Neural cell (in vitro differentiated cells): Measurements from ENCODE around the gene ANKRD40. TPM values are rescaled to one million over a fixed set of nuclear protein-coding genes. Genes with fewer than 3 reads are reported as not detected.

Experiments used
- H2AFZ ChIP-seq: fragments of 200-600, 300-800 bp; sonication (generic), shearing (Covaris generic); 2 replicates; pipeline ENCODE4 v1.6.0; 2014; ENCODE audit warnings: low read depth, mild to moderate bottlenecking, antibody characterized with exemption, low read length, moderate library complexity
- H3F3A ChIP-seq: fragments of 200-600 bp; shearing (Covaris generic); 2 replicates; pipeline ENCODE4 v1.6.1; 2016; ENCODE audit warnings: mild to moderate bottlenecking, moderate library complexity, mixed read lengths, antibody characterized with exemption, low read length; ENCODE audit not compliant: insufficient read depth, poor library complexity, severe bottlenecking
- H3K27ac ChIP-seq: fragments of 200-600, 300-800 bp; sonication (generic), shearing (Covaris generic); 2 replicates; pipeline ENCODE4 v1.5.1; 2014; ENCODE audit warnings: mild to moderate bottlenecking, low read length, moderate library complexity
- H3K27me3 ChIP-seq: fragments of 300-800, 200-600 bp; sonication (generic), shearing (Covaris generic); 2 replicates; pipeline ENCODE4 v1.6.0; 2014; ENCODE audit warnings: mild to moderate bottlenecking, low read depth, low read length, moderate library complexity; ENCODE audit not compliant: insufficient read depth
- H3K36me3 ChIP-seq: fragments of 300-800, 200-600 bp; sonication (generic), shearing (Covaris generic); 2 replicates; pipeline ENCODE4 v1.5.1; 2014; ENCODE audit warnings: mild to moderate bottlenecking, antibody characterized with exemption, low read length, moderate library complexity; ENCODE audit not compliant: insufficient read depth
- H3K4me2 ChIP-seq: fragments of 300-800, 200-600 bp; sonication (generic), shearing (Covaris generic); 2 replicates; pipeline ENCODE4 v1.6.0; 2014; ENCODE audit warnings: mild to moderate bottlenecking, low read length
- H3K4me3 ChIP-seq: fragments of 300-800, 200-600 bp; sonication (generic), shearing (Covaris generic); 2 replicates; pipeline ENCODE4 v1.5.1; 2014; ENCODE audit warnings: mild to moderate bottlenecking, low read length, moderate library complexity
- H3K79me2 ChIP-seq: fragments of 200-600 bp; shearing (Covaris generic); replicated peaks from 2 replicates; pipeline ENCODE4 v1.6.0; 2014; ENCODE audit warnings: mild to moderate bottlenecking, low read length, moderate library complexity; ENCODE audit not compliant: insufficient read depth
- H3K9ac ChIP-seq: fragments of 300-800, 200-600 bp; sonication (generic), shearing (Covaris generic); 2 replicates; pipeline ENCODE4 v1.6.1; 2016; ENCODE audit warnings: mild to moderate bottlenecking, low read length, mixed read lengths
- H3K9me2 ChIP-seq: fragments of 200-600 bp; shearing (Covaris generic); 2 replicates; pipeline ENCODE4 v1.6.1; 2016; ENCODE audit warnings: mild to moderate bottlenecking, low read length, mixed read lengths; ENCODE audit not compliant: insufficient read depth
- H3K9me3 ChIP-seq: fragments of 200-600, 300-800 bp; sonication (generic), shearing (Covaris generic); 2 replicates; pipeline ENCODE4 v1.6.1; 2016; ENCODE audit warnings: mild to moderate bottlenecking, mixed run types, low read length, moderate library complexity, mixed read lengths
- H4K20me1 ChIP-seq: fragments of 200-600 bp; shearing (Covaris generic); 2 replicates; pipeline ENCODE4 v1.6.1; 2016; ENCODE audit warnings: mild to moderate bottlenecking, mixed run types; ENCODE audit not compliant: insufficient read depth
- EP300 ChIP-seq: fragments of 450-650 bp; conservative IDR thresholded peaks from 2 replicates; pipeline ENCODE4 v1.6.1; 2014; ENCODE audit warnings: antibody characterized with exemption, mild to moderate bottlenecking, moderate library complexity; ENCODE audit not compliant: poor library complexity, severe bottlenecking
- EZH2 ChIP-seq: fragments of 200-600, 300-800 bp; shearing (Covaris generic), sonication (generic); IDR thresholded peaks from 2 replicates; pipeline ENCODE4 v1.6.1; 2014; ENCODE audit warnings: antibody characterized with exemption, low read length, borderline replicate concordance, mild to moderate bottlenecking; ENCODE audit not compliant: insufficient read depth, poor library complexity, severe bottlenecking
- MXI1 ChIP-seq: fragments of 450-650 bp; conservative IDR thresholded peaks from 2 replicates; pipeline ENCODE4 v1.6.1; 2014; ENCODE audit warnings: antibody characterized with exemption, mild to moderate bottlenecking; ENCODE audit not compliant: poor library complexity, severe bottlenecking
- POLR2AphosphoS5 ChIP-seq: IDR thresholded peaks from 2 replicates; pipeline ENCODE4 v1.6.1; 2012
- RAD21 ChIP-seq: fragments of 450-650 bp; conservative IDR thresholded peaks from 2 replicates; pipeline ENCODE4 v1.6.1; 2014; ENCODE audit warnings: antibody characterized with exemption, mild to moderate bottlenecking, moderate library complexity
- SMC3 ChIP-seq: fragments of 450-650 bp; conservative IDR thresholded peaks from 2 replicates; pipeline ENCODE4 v1.6.1; 2014; ENCODE audit warnings: antibody characterized with exemption, mild to moderate bottlenecking, moderate library complexity; ENCODE audit not compliant: poor library complexity
- TAF1 ChIP-seq: IDR thresholded peaks from 2 replicates; pipeline ENCODE4 v1.6.1; 2012; ENCODE audit warnings: low read depth
- polyA plus RNA-seq: library from polyadenylated mRNA; depleted of rRNA; stranded (reverse); fragments of >200 nt; gene quantifications from 2 replicates; pipeline ENCODE4 v1.2.3, GENCODE V29; 2014
- TF ChIP-seq, protein P1 (sequence below): IDR thresholded peaks from 2 replicates; pipeline ENCODE4 v1.6.1; 2012; ENCODE audit warnings: borderline replicate concordance
- TF ChIP-seq, protein P2 (sequence below): fragments of 450-650 bp; IDR thresholded peaks from 2 replicates; pipeline ENCODE4 v1.5.1; 2014; ENCODE audit warnings: antibody characterized with exemption, mild to moderate bottlenecking, moderate library complexity; ENCODE audit not compliant: poor library complexity, severe bottlenecking

The ANKRD40 gene
- polyA plus RNA-seq, 1 donor from 2014 or later, result 15.2 TPM

DNA sequence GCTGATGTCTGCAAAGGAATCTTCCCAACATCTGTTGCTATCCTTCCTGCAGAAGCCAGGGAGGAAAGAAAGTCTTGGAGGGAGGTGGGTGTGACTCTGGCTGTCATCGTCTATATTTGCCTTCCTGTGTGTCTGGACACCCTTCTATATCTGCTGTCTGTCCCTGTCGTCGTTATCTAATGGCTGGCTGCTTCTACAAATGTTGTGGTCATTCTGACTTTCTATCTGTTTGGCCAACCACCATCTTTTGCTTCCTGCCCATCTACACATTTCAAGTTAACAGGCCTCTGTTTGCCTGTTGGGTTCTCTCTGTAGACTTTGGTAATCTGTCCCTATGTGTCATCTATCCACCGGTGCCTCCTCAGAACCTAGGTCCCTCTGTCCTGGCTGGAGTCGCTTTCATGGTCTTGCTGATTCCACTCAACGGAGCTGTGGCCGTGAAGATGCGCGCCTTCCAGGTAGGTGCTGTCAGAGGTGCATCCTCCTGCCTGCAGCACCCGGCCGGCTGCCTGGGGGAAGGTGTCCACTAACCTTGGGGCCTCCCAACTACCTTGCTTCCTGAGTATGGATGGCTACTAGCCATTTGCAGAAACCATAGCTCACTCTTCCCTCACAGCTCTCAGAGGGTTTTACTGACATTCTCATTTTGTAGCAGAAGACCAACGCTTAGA, 42.8 kb downstream of the ANKRD40 start:
- H3K27ac ChIP-seq, result no peak overlapping the region
- no peak overlapping the region for H3K9ac ChIP-seq
- H3K79me2 ChIP-seq, result no peaks in the 10 kb centered on the region
- TF ChIP-seq RAD21, result no peak
- no peaks in the 10 kb centered on the region for H3K36me3 ChIP-seq
- H3K4me2 ChIP-seq, result no peak overlapping the region
- H3F3A ChIP-seq, result no peaks in the 10 kb centered on the region
- H4K20me1 ChIP-seq, result no peaks in the 10 kb centered on the region
- H3K4me3 ChIP-seq, result no peak overlapping the region
- no peaks in the 10 kb centered on the region for H3K9me2 ChIP-seq
- no peaks in the 10 kb centered on the region for H3K9me3 ChIP-seq
- no peak overlapping the region for H2AFZ ChIP-seq
- H3K27me3 ChIP-seq, result no peaks in the 10 kb centered on the region

DNA sequence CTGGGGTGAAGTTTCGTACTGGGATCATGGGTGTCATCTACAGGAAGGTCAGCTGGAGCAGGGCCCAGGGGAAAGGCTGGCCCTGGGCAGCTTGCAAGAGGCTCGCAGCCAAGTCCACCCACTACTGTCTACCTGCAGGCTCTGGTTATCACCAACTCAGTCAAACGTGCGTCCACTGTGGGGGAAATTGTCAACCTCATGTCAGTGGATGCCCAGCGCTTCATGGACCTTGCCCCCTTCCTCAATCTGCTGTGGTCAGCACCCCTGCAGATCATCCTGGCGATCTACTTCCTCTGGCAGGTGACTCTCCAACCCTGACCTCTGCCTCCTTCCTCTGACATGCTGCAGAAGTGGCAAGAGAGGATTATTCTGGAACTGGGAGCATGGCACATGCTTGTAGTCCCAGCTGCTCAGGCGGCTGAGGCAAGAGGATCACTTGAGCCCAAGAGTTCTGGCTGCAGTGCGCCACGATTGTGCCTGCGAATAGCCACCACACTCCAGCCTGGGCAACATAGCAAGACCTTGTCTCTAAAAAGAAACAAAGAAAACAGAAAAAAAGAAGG, 43.8 kb downstream of the ANKRD40 start:
- H3K36me3 ChIP-seq, result no peaks in the 10 kb centered on the region
- no peak overlapping the region for H3K4me3 ChIP-seq
- no peak for TF ChIP-seq POLR2AphosphoS5
- TF ChIP-seq, protein P1, sequence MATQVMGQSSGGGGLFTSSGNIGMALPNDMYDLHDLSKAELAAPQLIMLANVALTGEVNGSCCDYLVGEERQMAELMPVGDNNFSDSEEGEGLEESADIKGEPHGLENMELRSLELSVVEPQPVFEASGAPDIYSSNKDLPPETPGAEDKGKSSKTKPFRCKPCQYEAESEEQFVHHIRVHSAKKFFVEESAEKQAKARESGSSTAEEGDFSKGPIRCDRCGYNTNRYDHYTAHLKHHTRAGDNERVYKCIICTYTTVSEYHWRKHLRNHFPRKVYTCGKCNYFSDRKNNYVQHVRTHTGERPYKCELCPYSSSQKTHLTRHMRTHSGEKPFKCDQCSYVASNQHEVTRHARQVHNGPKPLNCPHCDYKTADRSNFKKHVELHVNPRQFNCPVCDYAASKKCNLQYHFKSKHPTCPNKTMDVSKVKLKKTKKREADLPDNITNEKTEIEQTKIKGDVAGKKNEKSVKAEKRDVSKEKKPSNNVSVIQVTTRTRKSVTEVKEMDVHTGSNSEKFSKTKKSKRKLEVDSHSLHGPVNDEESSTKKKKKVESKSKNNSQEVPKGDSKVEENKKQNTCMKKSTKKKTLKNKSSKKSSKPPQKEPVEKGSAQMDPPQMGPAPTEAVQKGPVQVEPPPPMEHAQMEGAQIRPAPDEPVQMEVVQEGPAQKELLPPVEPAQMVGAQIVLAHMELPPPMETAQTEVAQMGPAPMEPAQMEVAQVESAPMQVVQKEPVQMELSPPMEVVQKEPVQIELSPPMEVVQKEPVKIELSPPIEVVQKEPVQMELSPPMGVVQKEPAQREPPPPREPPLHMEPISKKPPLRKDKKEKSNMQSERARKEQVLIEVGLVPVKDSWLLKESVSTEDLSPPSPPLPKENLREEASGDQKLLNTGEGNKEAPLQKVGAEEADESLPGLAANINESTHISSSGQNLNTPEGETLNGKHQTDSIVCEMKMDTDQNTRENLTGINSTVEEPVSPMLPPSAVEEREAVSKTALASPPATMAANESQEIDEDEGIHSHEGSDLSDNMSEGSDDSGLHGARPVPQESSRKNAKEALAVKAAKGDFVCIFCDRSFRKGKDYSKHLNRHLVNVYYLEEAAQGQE, result no peak
- TF ChIP-seq TAF1, result no peak
- TF ChIP-seq, protein P2, sequence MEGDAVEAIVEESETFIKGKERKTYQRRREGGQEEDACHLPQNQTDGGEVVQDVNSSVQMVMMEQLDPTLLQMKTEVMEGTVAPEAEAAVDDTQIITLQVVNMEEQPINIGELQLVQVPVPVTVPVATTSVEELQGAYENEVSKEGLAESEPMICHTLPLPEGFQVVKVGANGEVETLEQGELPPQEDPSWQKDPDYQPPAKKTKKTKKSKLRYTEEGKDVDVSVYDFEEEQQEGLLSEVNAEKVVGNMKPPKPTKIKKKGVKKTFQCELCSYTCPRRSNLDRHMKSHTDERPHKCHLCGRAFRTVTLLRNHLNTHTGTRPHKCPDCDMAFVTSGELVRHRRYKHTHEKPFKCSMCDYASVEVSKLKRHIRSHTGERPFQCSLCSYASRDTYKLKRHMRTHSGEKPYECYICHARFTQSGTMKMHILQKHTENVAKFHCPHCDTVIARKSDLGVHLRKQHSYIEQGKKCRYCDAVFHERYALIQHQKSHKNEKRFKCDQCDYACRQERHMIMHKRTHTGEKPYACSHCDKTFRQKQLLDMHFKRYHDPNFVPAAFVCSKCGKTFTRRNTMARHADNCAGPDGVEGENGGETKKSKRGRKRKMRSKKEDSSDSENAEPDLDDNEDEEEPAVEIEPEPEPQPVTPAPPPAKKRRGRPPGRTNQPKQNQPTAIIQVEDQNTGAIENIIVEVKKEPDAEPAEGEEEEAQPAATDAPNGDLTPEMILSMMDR, result no peak
- no peak for TF ChIP-seq RAD21
- no peak for TF ChIP-seq SMC3
- TF ChIP-seq EP300, result no peak
- H2AFZ ChIP-seq, result no peak overlapping the region
- no peaks in the 10 kb centered on the region for H3K79me2 ChIP-seq
- no peak overlapping the region for H3K4me2 ChIP-seq
- H4K20me1 ChIP-seq, result no peaks in the 10 kb centered on the region
- H3K27ac ChIP-seq, result no peak overlapping the region
- H3K9ac ChIP-seq, result no peak overlapping the region
- no peaks in the 10 kb centered on the region for H3K9me2 ChIP-seq
- no peaks in the 10 kb centered on the region for H3F3A ChIP-seq
- no peaks in the 10 kb centered on the region for H3K27me3 ChIP-seq
- H3K9me3 ChIP-seq, result no peaks in the 10 kb centered on the region

DNA sequence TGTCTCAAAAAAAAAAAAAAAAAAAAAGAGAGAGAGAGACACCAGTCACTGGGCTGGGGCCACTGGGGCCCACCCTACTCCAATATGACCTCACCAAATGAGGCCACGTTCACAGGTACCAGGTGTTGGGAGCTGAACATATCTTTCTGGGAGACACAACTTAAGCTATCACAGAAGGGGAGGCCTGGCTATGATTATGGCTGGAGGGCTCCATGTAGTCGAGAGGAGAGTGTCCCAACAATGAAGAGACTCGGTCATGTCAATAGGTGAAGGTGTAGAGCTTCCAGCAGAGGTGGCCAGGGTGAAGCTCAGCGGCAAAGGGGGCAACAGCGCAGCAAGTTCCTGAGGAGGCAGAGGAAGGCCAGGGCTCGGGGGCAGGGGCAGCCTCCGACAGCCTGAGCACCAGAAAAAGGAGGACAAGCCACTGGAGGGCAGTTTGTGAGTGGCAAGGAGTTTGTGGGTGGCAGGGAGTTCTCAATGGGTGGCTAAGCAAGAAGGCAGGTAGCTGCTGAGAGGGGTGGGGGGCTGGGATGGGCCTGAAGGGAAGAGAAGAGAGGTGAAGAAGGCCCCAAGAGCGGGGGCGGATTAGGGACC, 45.0 kb downstream of the ANKRD40 start:
- H3K4me2 ChIP-seq, result no peak overlapping the region
- no peak overlapping the region for H3K4me3 ChIP-seq
- no peaks in the 10 kb centered on the region for H3K9me3 ChIP-seq

More for the DNA sequence above, 45.0 kb downstream of the ANKRD40 start:
- H3K27me3 ChIP-seq, result no peaks in the 10 kb centered on the region
- TF ChIP-seq MXI1 (no peak), POLR2AphosphoS5 (no peak), TAF1 (no peak), EZH2 (no peak), RAD21 (no peak)
- TF ChIP-seq, protein P1, result no peak
- TF ChIP-seq, protein P2, result no peak
- H3F3A ChIP-seq, result no peaks in the 10 kb centered on the region
- no peaks in the 10 kb centered on the region for H3K79me2 ChIP-seq
- H3K9me2 ChIP-seq, result no peaks in the 10 kb centered on the region
- H3K9ac ChIP-seq, result no peak overlapping the region
- no peaks in the 10 kb centered on the region for H4K20me1 ChIP-seq
- no peak overlapping the region for H3K27ac ChIP-seq
- H2AFZ ChIP-seq, result no peak overlapping the region
- no peaks in the 10 kb centered on the region for H3K36me3 ChIP-seq
